ENCODE measurements around the gene ZNF836. TPM values are rescaled to one million over a fixed set of nuclear protein-coding genes. Genes with fewer than 3 reads are reported as not detected.

Gene ZNF836
- total RNA-seq, 2 donors from 2014 or later = 2.0 to 12.2 TPM

DNA sequence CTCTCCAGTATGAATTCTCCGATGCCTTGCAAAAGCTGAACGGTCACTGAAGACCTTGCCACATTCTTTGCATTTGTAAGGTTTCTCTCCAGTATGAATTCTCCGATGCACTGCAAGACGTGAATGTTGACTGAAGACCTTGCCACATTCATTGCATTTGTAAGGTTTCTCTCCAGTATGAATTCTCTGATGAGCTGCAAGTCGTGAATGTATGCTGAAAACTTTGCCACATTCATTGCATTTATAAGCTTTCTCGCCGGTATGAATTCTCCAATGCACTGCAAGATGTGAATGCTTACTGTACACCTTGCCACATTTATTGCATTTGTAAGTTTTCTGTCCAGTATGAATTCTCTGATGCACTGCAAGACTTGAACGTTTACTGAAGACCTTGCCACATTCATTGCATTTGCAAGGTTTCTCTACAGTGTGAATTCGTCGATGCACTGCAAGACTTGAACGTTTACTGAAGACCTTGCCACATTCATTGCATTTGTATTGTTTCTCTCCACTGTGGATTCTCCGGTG lies 55.8 kb downstream of the ZNF836 start:
- DNase-seq = no peak
- Histone ChIP-seq H3K36me3 (replicated peaks in 1 of 2; ENCODE audit: insufficient read depth in 1 of 2, low read depth in 2 of 2) (peaks cover 32% of the 10 kb centered on the region in 2 donors), H3K4me1 (no peaks in the 10 kb centered on the region), H3K9me3 (peaks cover 0 to 88% (median 23%) of the 10 kb centered on the region in 3 donors), H3K27me3 (peaks cover 0 to 4% of the 10 kb centered on the region in 2 donors), H3K4me3 (no peak overlapping the region), H3K27ac (no peak overlapping the region)
- ATAC-seq = no peak
- TF ChIP-seq CTCF (IDR thresholded peaks at IDR 0.05) (no peak), POLR2A (IDR thresholded peaks at IDR 0.05) (no peak)
- intact Hi-C loops (cut with DNase I) = no loop called here
- WGBS, 2 donors = 96% methylated on average over 12 of the region's 12 CpGs

DNA sequence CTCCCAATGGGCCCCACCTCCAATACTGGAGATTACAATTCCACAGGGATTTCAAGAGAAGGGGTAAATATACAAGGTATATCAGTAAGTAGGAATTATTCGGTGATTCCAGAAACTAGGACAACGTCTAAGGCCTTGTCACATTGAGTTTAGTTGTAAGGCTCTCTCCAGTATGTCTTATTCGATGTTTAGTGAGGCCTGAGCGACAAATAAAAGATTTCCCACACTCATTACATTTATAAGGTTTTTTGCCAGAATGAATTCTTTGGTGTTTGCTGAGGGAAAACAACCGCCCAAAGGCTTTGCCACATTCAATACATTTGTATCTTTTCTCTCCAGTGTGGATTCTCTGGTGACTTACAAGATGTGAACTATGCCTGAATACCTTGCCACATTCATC lies 56.7 kb downstream of the ZNF836 start:
- H3K9me3 ChIP-seq = peaks cover 0 to 87% (median 22%) of the 10 kb centered on the region in 3 donors
- DNase-seq (no peak), ATAC-seq (no peak)
- intact Hi-C loops (cut with DNase I) = no loop called here
- 91 to 93% methylated on average over 5 of the region's 5 CpGs for WGBS, 2 donors
- TF ChIP-seq CTCF (IDR thresholded peaks at IDR 0.05) (no peak), POLR2A (IDR thresholded peaks at IDR 0.05) (no peak)
- no peak overlapping the region for H3K4me3 ChIP-seq
- H3K27ac ChIP-seq = no peak overlapping the region
- H3K36me3 ChIP-seq (replicated peaks in 1 of 2; ENCODE audit: insufficient read depth in 1 of 2, low read depth in 2 of 2) = peaks cover 25 to 32% of the 10 kb centered on the region in 2 donors
- H3K4me1 ChIP-seq = no peaks in the 10 kb centered on the region
- H3K27me3 ChIP-seq = peaks cover 0 to 4% of the 10 kb centered on the region in 2 donors

GRCh38 chr19:52112624-52113023 lies 58.8 kb downstream of the ZNF836 start:
- ATAC-seq (no peak), DNase-seq (no peak)
- Histone ChIP-seq H3K4me1 (no peaks in the 10 kb centered on the region), H3K27me3 (no peaks in the 10 kb centered on the region), H3K9me3 (peaks cover 0 to 80% (median 14%) of the 10 kb centered on the region in 3 donors), H3K4me3 (no peak overlapping the region), H3K27ac (no peak overlapping the region), H3K36me3 (replicated peaks in 1 of 2; ENCODE audit: insufficient read depth in 1 of 2, low read depth in 2 of 2) (peaks cover 16 to 17% of the 10 kb centered on the region in 2 donors)
- intact Hi-C loops (cut with DNase I) = no loop called here
- TF ChIP-seq CTCF (IDR thresholded peaks at IDR 0.05) (no peak), POLR2A (IDR thresholded peaks at IDR 0.05) (no peak)
- WGBS, 2 donors = 85 to 94% methylated on average over 3 of the region's 3 CpGs

GRCh38 chr19:52110780-52111179 lies 60.6 kb downstream of the ZNF836 start:
- intact Hi-C loops (cut with DNase I) = no loop called here
- Histone ChIP-seq H3K27ac (no peak overlapping the region), H3K9me3 (peaks cover 0 to 82% (median 12%) of the 10 kb centered on the region in 3 donors), H3K27me3 (no peaks in the 10 kb centered on the region), H3K36me3 (replicated peaks in 1 of 2; ENCODE audit: insufficient read depth in 1 of 2, low read depth in 2 of 2) (peaks cover 2 to 4% of the 10 kb centered on the region in 2 donors), H3K4me1 (no peaks in the 10 kb centered on the region), H3K4me3 (no peak overlapping the region)
- 93 to 94% methylated on average over 6 of the region's 6 CpGs for WGBS, 2 donors
- ATAC-seq (no peak), DNase-seq (no peak)
- TF ChIP-seq POLR2A (IDR thresholded peaks at IDR 0.05) = no peak
- TF ChIP-seq CTCF (IDR thresholded peaks at IDR 0.05) = no peak

Small RNA genes lying within 50 kb of the gene (small RNA-seq; reads per million reads assigned to genes)
- gene RPL37P23 = not detected

Other genes starting within 250 kb of the ZNF836 start
- gene ZNF613, start 244.1 kb downstream of the ZNF836 start, total RNA-seq = 10 to 100 TPM in 1 of 2 donors, 1 to 10 TPM in 1; 2.3 to 10.5 TPM
- 1 to 10 TPM; 3.1 to 5.9 TPM for gene ZNF350, start 184.8 kb downstream of the ZNF836 start, total RNA-seq
- 1 to 10 TPM; 5.6 to 7.8 TPM for gene ZNF615, start 163.4 kb downstream of the ZNF836 start, total RNA-seq
- 1 to 10 TPM; 1.3 to 1.6 TPM for gene ZNF614, start 143.2 kb downstream of the ZNF836 start, total RNA-seq
- gene ZNF432, start 122.8 kb downstream of the ZNF836 start, total RNA-seq = 10 to 100 TPM; 10.9 to 29.3 TPM
- gene ZNF841, start 75.9 kb downstream of the ZNF836 start, total RNA-seq = 10 to 100 TPM; 16.3 to 80.4 TPM
- gene ZNF616, start 31.7 kb downstream of the ZNF836 start, total RNA-seq = 1 to 10 TPM; 3.6 to 6.2 TPM
- 100 to 1,000 TPM in 1 of 2 donors, 10 to 100 TPM in 1; 50.8 to 119 TPM for gene PPP2R1A, start 18.4 kb upstream of the ZNF836 start, total RNA-seq
- gene ZNF766, start 98.0 kb upstream of the ZNF836 start, total RNA-seq = 1 to 10 TPM; 2.0 to 4.9 TPM
- 1 to 10 TPM; 6.3 to 8.6 TPM for gene ZNF480, start 125.5 kb upstream of the ZNF836 start, total RNA-seq
- under 1 TPM in 1 of 2 donors, not detected in 1; 0.78 TPM for gene ZNF610, start 164.6 kb upstream of the ZNF836 start, total RNA-seq
- gene ZNF880, start 198.3 kb upstream of the ZNF836 start, total RNA-seq = 10 to 100 TPM; 12.2 to 17.8 TPM
- 10 to 100 TPM in 1 of 2 donors, 1 to 10 TPM in 1; 6.9 to 13.7 TPM for gene ZNF528, start 226.2 kb upstream of the ZNF836 start, total RNA-seq